HEK293T (cell line): Measurements from ENCODE around the gene POSTN.
"Not testable (repeated sequence)": the region's sequence is repeated elsewhere in the genome, so short reads cannot be mapped to it uniquely, and the experiment has no call there.

Experiments
- CTCF ChIA-PET: fragments of 350-600 bp; formaldehyde crosslinking; extraction: SDS; loops from one replicate; lab custom pipeline; 2021; ENCODE audit warnings: antibody characterized with exemption, inconsistent platforms; lab: Yijun Ruan, JAX
- POLR2A ChIA-PET: fragments of 350-600 bp; formaldehyde crosslinking; extraction: SDS; loops from one replicate; lab custom pipeline; 2020; ENCODE audit warnings: antibody characterized with exemption, inconsistent platforms; lab: Yijun Ruan, JAX
- DNase-seq: peaks from one replicate; pipeline ENCODE4 v3.0.0; 2012; ENCODE audit warnings: mixed read lengths; ENCODE audit errors: extremely low spot score
- ARNT ChIP-seq: fragments of 450-650 bp; IDR thresholded peaks from 2 replicates; pipeline ENCODE4 v1.6.1; 2017; ENCODE audit warnings: mild to moderate bottlenecking
- BHLHE40 ChIP-seq: fragments of 450-650 bp; IDR thresholded peaks from 2 replicates; pipeline ENCODE4 v1.6.1; 2016; ENCODE audit warnings: mild to moderate bottlenecking, moderate library complexity, borderline replicate concordance
- CTBP1 ChIP-seq: fragments of 450-650 bp; IDR thresholded peaks from 2 replicates; pipeline ENCODE4 v1.6.1; 2016; ENCODE audit warnings: borderline replicate concordance
- ELF4 ChIP-seq: fragments of 450-650 bp; IDR thresholded peaks from 2 replicates; pipeline ENCODE4 v1.6.1; 2017; ENCODE audit warnings: antibody characterized with exemption
- FOXA1 ChIP-seq: fragments of 450-650 bp; IDR thresholded peaks from 2 replicates; pipeline ENCODE4 v1.6.1; 2016; ENCODE audit warnings: mild to moderate bottlenecking
- FOXK2 ChIP-seq: fragments of 450-650 bp; IDR thresholded peaks from 2 replicates; pipeline ENCODE4 v1.6.1; 2016; ENCODE audit warnings: mild to moderate bottlenecking
- FOXM1 ChIP-seq: fragments of 450-650 bp; IDR thresholded peaks from 2 replicates; pipeline ENCODE4 v1.6.1; 2017; ENCODE audit warnings: mild to moderate bottlenecking, borderline replicate concordance
- HDGF ChIP-seq: fragments of 450-650 bp; IDR thresholded peaks from 2 replicates; pipeline ENCODE4 v1.6.1; 2017; ENCODE audit warnings: antibody characterized with exemption, borderline replicate concordance
- L3MBTL2 ChIP-seq: fragments of 450-650 bp; conservative IDR thresholded peaks from 2 replicates; pipeline ENCODE4 v1.6.1; 2016; ENCODE audit warnings: mild to moderate bottlenecking
- LEF1 ChIP-seq: fragments of 450-650 bp; IDR thresholded peaks from 2 replicates; pipeline ENCODE4 v1.6.1; 2017; ENCODE audit warnings: mild to moderate bottlenecking, borderline replicate concordance
- NFRKB ChIP-seq: fragments of 450-650 bp; IDR thresholded peaks from 2 replicates; pipeline ENCODE4 v1.6.1; 2016; ENCODE audit warnings: mild to moderate bottlenecking, moderate library complexity
- PKNOX1 ChIP-seq: fragments of 450-650 bp; IDR thresholded peaks from 2 replicates; pipeline ENCODE4 v1.6.1; 2016
- SP1 ChIP-seq: fragments of 450-650 bp; IDR thresholded peaks from 2 replicates; pipeline ENCODE4 v1.6.1; 2017
- SUZ12 ChIP-seq: fragments of 450-650 bp; IDR thresholded peaks from 2 replicates; pipeline ENCODE4 v1.6.1; 2016; ENCODE audit warnings: mild to moderate bottlenecking
- TARDBP ChIP-seq: fragments of 450-650 bp; IDR thresholded peaks from 2 replicates; pipeline ENCODE4 v1.6.1; 2016
- ZNF384 ChIP-seq: fragments of 450-650 bp; IDR thresholded peaks from 2 replicates; pipeline ENCODE4 v1.6.1; 2016

Gene POSTN

GRCh38 chr13:37565425-37565824 lies 33.1 kb downstream of the POSTN start:
- CTCF ChIA-PET, result no interaction called here
- no peak for DNase-seq
- POLR2A ChIA-PET, result no interaction called here
- TF ChIP-seq FOXA1, result no peak
- no peak for TF ChIP-seq TARDBP
- no peak for TF ChIP-seq PKNOX1
- no peak for TF ChIP-seq FOXM1
- TF ChIP-seq ELF4, result no peak
- no peak for TF ChIP-seq NFRKB
- no peak for TF ChIP-seq ZNF384
- no peak for TF ChIP-seq HDGF
- TF ChIP-seq SUZ12, result no peak
- TF ChIP-seq SP1, result no peak
- TF ChIP-seq CTBP1, result no peak
- TF ChIP-seq BHLHE40, result no peak
- no peak for TF ChIP-seq FOXK2
- TF ChIP-seq L3MBTL2, result no peak
- no peak for TF ChIP-seq LEF1
- no peak for TF ChIP-seq ARNT

GRCh38 chr13:37561031-37561430 lies 37.5 kb downstream of the POSTN start:
- no peak for DNase-seq
- TF ChIP-seq LEF1, result no peak
- TF ChIP-seq TARDBP, result no peak
- TF ChIP-seq L3MBTL2, result no peak
- no peak for TF ChIP-seq NFRKB
- no peak for TF ChIP-seq FOXK2
- no peak for TF ChIP-seq BHLHE40
- TF ChIP-seq PKNOX1, result no peak
- TF ChIP-seq SP1, result no peak
- TF ChIP-seq CTBP1, result no peak
- no peak for TF ChIP-seq SUZ12
- no peak for TF ChIP-seq ARNT
- ChIA-PET POLR2A (no interaction called here), CTCF (no interaction called here)

GRCh38 chr13:37560526-37560925 lies 38.0 kb downstream of the POSTN start:
- no peak for DNase-seq
- ChIA-PET CTCF (no interaction called here), POLR2A (no interaction called here)
- TF ChIP-seq SP1, result no peak
- no peak for TF ChIP-seq SUZ12
- no peak for TF ChIP-seq CTBP1
- TF ChIP-seq FOXK2, result no peak

- DNase-seq, POLR2A ChIA-PET, CTCF ChIA-PET: not testable (repeated sequence)
Measured at GRCh38 chr13:37558766-37559165, 39.8 kb downstream of the POSTN start.

- ChIA-PET POLR2A (no interaction called here), CTCF (interaction anchor here (0.6 kb wide), 1 partner anchor 247 kb away, joined by 3 read pairs; no protein-coding TSS in a partner anchor)
- DNase-seq, result no peak
- TF ChIP-seq FOXM1, result no peak
- TF ChIP-seq BHLHE40, result no peak
- no peak for TF ChIP-seq L3MBTL2
- no peak for TF ChIP-seq FOXA1
- TF ChIP-seq SP1, result no peak
- no peak for TF ChIP-seq LEF1
- TF ChIP-seq ARNT, result no peak
- TF ChIP-seq TARDBP, result no peak
- no peak for TF ChIP-seq FOXK2
- TF ChIP-seq HDGF, result no peak
- no peak for TF ChIP-seq CTBP1
Measured at GRCh38 chr13:37546087-37546486, 52.5 kb downstream of the POSTN start.

- ChIA-PET POLR2A (no interaction called here), CTCF (no interaction called here)
- no peak for TF ChIP-seq ELF4
- no peak for TF ChIP-seq SP1
- TF ChIP-seq LEF1, result no peak
- TF ChIP-seq HDGF, result no peak
- TF ChIP-seq CTBP1, result no peak
- TF ChIP-seq L3MBTL2, result no peak
- TF ChIP-seq FOXM1, result no peak
- no peak for DNase-seq
Measured at GRCh38 chr13:37544995-37545394, 53.6 kb downstream of the POSTN start.

- DNase-seq, result no peak
- POLR2A ChIA-PET, result no interaction called here
- TF ChIP-seq NFRKB, result no peak
- TF ChIP-seq LEF1, result no peak
- no peak for TF ChIP-seq PKNOX1
- no peak for TF ChIP-seq SP1
- TF ChIP-seq HDGF, result no peak
- no peak for TF ChIP-seq CTBP1
- no peak for TF ChIP-seq ARNT
- no peak for TF ChIP-seq L3MBTL2
- TF ChIP-seq FOXK2, result no peak
- no peak for TF ChIP-seq SUZ12
- no peak for TF ChIP-seq FOXM1
- TF ChIP-seq BHLHE40, result no peak
- TF ChIP-seq TARDBP, result no peak
- TF ChIP-seq ELF4, result no peak
- CTCF ChIA-PET, result no interaction called here
Measured at GRCh38 chr13:37539976-37540605, 58.5 kb downstream of the POSTN start.
